Measurements from ENCODE around the gene TEX13D. TPM values are rescaled to one million over a fixed set of nuclear protein-coding genes. Genes with fewer than 3 reads are reported as not detected.
A peak's percentile ranks its signal among the peaks of the same experiment; 100 is the strongest.

The TEX13D gene
- total RNA-seq, 2 experiments from 2014 or later, result 0.23 TPM; not detected in 1

DNA sequence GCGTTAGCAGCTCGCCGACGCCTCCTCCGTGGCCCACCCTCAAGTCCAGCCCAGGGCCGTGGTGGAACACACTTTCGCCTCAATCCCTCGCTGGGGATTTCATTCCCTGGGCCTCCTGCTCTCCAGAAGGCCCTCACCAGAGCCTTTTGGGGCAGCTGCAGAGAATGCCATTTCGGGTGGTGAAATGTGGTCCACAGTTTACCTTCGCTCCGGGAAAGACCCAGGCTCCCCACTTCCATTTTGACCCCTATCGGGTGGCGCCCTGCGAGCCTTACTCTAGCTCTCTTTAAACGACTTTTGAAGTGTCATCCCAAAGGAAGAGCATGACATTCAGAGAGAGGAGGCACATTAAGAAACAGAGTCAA is 14.4 kb downstream of the TEX13D start:
- ATAC-seq (peak; percentile 4), DNase-seq (no peak)
- Mint-ChIP-seq H3K27me3 (no peaks in the 10 kb centered on the region), H3K9me3 (no peaks in the 10 kb centered on the region), H3K4me3 (peak overlapping the region; percentile 93), H3K4me1 (ENCODE audit: low read depth) (peaks cover 44% of the 10 kb centered on the region), H3K36me3 (ENCODE audit: low read depth) (peaks cover 14% of the 10 kb centered on the region), H3K27ac (peak overlapping the region; percentile 97)
- ChIA-PET POLR2A (interaction anchor here (0.7 to 4.4 kb wide), 12 partner anchors 9 to 130 kb away, joined by 3 to 48 read pairs (median 5); no protein-coding TSS in a partner anchor), CTCF (interaction anchor here (1.2 to 2.3 kb wide), 3 partner anchors 129 to 136 kb away, joined by 5 to 12 read pairs (median 5); no protein-coding TSS in a partner anchor)
- TF ChIP-seq, protein P1, sequence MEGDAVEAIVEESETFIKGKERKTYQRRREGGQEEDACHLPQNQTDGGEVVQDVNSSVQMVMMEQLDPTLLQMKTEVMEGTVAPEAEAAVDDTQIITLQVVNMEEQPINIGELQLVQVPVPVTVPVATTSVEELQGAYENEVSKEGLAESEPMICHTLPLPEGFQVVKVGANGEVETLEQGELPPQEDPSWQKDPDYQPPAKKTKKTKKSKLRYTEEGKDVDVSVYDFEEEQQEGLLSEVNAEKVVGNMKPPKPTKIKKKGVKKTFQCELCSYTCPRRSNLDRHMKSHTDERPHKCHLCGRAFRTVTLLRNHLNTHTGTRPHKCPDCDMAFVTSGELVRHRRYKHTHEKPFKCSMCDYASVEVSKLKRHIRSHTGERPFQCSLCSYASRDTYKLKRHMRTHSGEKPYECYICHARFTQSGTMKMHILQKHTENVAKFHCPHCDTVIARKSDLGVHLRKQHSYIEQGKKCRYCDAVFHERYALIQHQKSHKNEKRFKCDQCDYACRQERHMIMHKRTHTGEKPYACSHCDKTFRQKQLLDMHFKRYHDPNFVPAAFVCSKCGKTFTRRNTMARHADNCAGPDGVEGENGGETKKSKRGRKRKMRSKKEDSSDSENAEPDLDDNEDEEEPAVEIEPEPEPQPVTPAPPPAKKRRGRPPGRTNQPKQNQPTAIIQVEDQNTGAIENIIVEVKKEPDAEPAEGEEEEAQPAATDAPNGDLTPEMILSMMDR (IDR thresholded peaks at IDR 0.05), result no peak
- intact Hi-C loops (cut with micrococcal nuclease), result loop anchor here (5.0 kb wide), 2 partner anchors 110 to 385 kb away; partner anchors contain the start of gene STAG2

DNA sequence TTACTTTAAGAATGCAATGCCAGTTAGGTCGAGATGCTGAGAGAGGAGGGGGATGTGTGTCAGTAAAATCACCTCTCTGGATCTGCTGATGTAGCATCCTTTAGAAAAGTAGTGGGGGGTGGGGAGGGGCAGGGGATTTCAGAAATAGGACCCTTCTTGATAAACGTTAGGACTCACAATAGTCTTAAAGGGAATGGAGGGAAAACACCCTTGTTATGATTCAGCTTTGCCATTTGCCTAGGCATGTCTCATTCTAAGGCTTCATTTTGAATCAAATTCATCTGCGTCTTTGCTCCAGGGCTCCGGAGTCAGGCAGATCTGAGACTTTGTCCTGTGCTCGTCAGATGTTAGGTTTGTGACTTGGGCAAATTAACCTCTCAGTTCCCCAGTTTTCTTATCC is 14.8 kb downstream of the TEX13D start:
- TF ChIP-seq, protein P1 (IDR thresholded peaks at IDR 0.05), result no peak
- DNase-seq, result peak; percentile 72
- Mint-ChIP-seq H3K36me3 (ENCODE audit: low read depth) (peaks cover 14% of the 10 kb centered on the region), H3K4me3 (peak overlapping the region; percentile 93), H3K27ac (peak overlapping the region; percentile 97), H3K9me3 (no peaks in the 10 kb centered on the region), H3K4me1 (ENCODE audit: low read depth) (peaks cover 40% of the 10 kb centered on the region), H3K27me3 (no peaks in the 10 kb centered on the region)
- POLR2A ChIA-PET, result interaction anchor here (0.7 to 4.4 kb wide), 11 partner anchors 9 to 130 kb away, joined by 3 to 48 read pairs (median 4); no protein-coding TSS in a partner anchor
- ATAC-seq, result peak; percentile 51
- intact Hi-C loops (cut with micrococcal nuclease), result loop anchor here (5.0 kb wide), 2 partner anchors 110 to 385 kb away; partner anchors contain the start of gene STAG2
- CTCF ChIA-PET, result interaction anchor here (1.5 to 2.3 kb wide), 3 partner anchors 129 to 137 kb away, joined by 3 to 12 read pairs (median 6); no protein-coding TSS in a partner anchor

- H3K27ac Mint-ChIP-seq, result peak overlapping the region; percentile 97
- intact Hi-C loops (cut with micrococcal nuclease), result loop anchor here (2.0 to 5.0 kb wide), 3 partner anchors 111 to 386 kb away; partner anchors contain the start of gene STAG2
- TF ChIP-seq, protein P1 (IDR thresholded peaks at IDR 0.05), result no peak
- ChIA-PET CTCF (interaction anchor here (0.7 to 2.3 kb wide), 6 partner anchors 8 to 138 kb away, joined by 3 to 12 read pairs (median 4); no protein-coding TSS in a partner anchor), POLR2A (interaction anchor here (0.8 to 4.4 kb wide), 10 partner anchors 10 to 136 kb away, joined by 3 to 48 read pairs (median 6); no protein-coding TSS in a partner anchor)
- H3K9me3 Mint-ChIP-seq, result no peaks in the 10 kb centered on the region
- peak overlapping the region; percentile 93 for H3K4me3 Mint-ChIP-seq
- no peaks in the 10 kb centered on the region for H3K27me3 Mint-ChIP-seq
- ATAC-seq, result no peak
- H3K36me3 Mint-ChIP-seq (ENCODE audit: low read depth), result peaks cover 18% of the 10 kb centered on the region
- H3K4me1 Mint-ChIP-seq (ENCODE audit: low read depth), result peaks cover 38% of the 10 kb centered on the region
- DNase-seq, result no peak
Measured at GRCh38 chrX:124348182-124348581, 15.7 kb downstream of the TEX13D start.

GRCh38 chrX:124348885-124349453 is 16.5 kb downstream of the TEX13D start:
- H3K27me3 Mint-ChIP-seq, result no peaks in the 10 kb centered on the region
- peak overlapping the region; percentile 93 for H3K4me3 Mint-ChIP-seq
- H3K27ac Mint-ChIP-seq, result peak overlapping the region; percentile 97
- intact Hi-C loops (cut with micrococcal nuclease), result loop anchor here (2.0 to 5.0 kb wide), 3 partner anchors 112 to 387 kb away; partner anchors contain the start of gene STAG2
- TF ChIP-seq, protein P1 (IDR thresholded peaks at IDR 0.05), result no peak
- peaks cover 35% of the 10 kb centered on the region for H3K4me1 Mint-ChIP-seq (ENCODE audit: low read depth)
- peak; percentile 22 for ATAC-seq
- ChIA-PET POLR2A (interaction anchor here (0.8 to 4.4 kb wide), 7 partner anchors 10 to 137 kb away, joined by 3 to 48 read pairs (median 21); no protein-coding TSS in a partner anchor), CTCF (interaction anchor here (1.6 kb wide), 1 partner anchor 126 kb away, joined by 4 read pairs; no protein-coding TSS in a partner anchor)
- H3K9me3 Mint-ChIP-seq, result no peaks in the 10 kb centered on the region
- no peak for DNase-seq
- peaks cover 20% of the 10 kb centered on the region for H3K36me3 Mint-ChIP-seq (ENCODE audit: low read depth)

Measured in activated CD8-positive, alpha-beta T cell treated with anti-CD3 and anti-CD28 coated beads for 36 hours (primary cell).